Raji (cell line): Measurements from ENCODE around the gene IRF7.

ENCODE experiments used
- POLR2A ChIP-seq: IDR thresholded peaks from 2 replicates; pipeline ENCODE4 v1.6.1; 2011; ENCODE audit warnings: low read depth, low read length, control low read depth; ENCODE audit not compliant: insufficient read depth

Gene IRF7

GRCh38 chr11:607020-607780 lies 8.6 kb downstream of the IRF7 start:
- no peak for TF ChIP-seq POLR2A

GRCh38 chr11:606245-606644 lies 9.5 kb downstream of the IRF7 start:
- TF ChIP-seq POLR2A = no peak

- no peak for TF ChIP-seq POLR2A
Observed at GRCh38 chr11:605286-606129, 10.2 kb downstream of the IRF7 start.

GRCh38 chr11:603154-603553 lies 12.6 kb downstream of the IRF7 start:
- no peak for TF ChIP-seq POLR2A

GRCh38 chr11:601573-602245 lies 14.0 kb downstream of the IRF7 start:
- no peak for TF ChIP-seq POLR2A

GRCh38 chr11:598005-598680 lies 17.6 kb downstream of the IRF7 start:
- TF ChIP-seq POLR2A = no peak

GRCh38 chr11:597166-597725 lies 18.5 kb downstream of the IRF7 start:
- no peak for TF ChIP-seq POLR2A

GRCh38 chr11:596374-596773 lies 19.4 kb downstream of the IRF7 start:
- no peak for TF ChIP-seq POLR2A

GRCh38 chr11:595400-595799 lies 20.4 kb downstream of the IRF7 start:
- no peak for TF ChIP-seq POLR2A

GRCh38 chr11:593347-593746 lies 22.4 kb downstream of the IRF7 start:
- no peak for TF ChIP-seq POLR2A

- no peak for TF ChIP-seq POLR2A
Observed at GRCh38 chr11:592918-593317, 22.8 kb downstream of the IRF7 start.

- no peak for TF ChIP-seq POLR2A
Observed at GRCh38 chr11:592501-592900, 23.2 kb downstream of the IRF7 start.

GRCh38 chr11:590997-591396 lies 24.8 kb downstream of the IRF7 start:
- TF ChIP-seq POLR2A = no peak

- no peak for TF ChIP-seq POLR2A
Observed at GRCh38 chr11:589798-590197, 26.0 kb downstream of the IRF7 start.

GRCh38 chr11:587978-588380 lies 27.8 kb downstream of the IRF7 start:
- TF ChIP-seq POLR2A = no peak
